HL-60 (cell line): Measurements from ENCODE around the gene FHIT.

Source experiments
- DNase-seq, 2 experiments: peaks; one replicate each; pipeline ENCODE4 v3.0.0-alpha.2; 2010 to 2020; ENCODE audit warnings: low read depth in 1 of 2, low spot score in 1 of 2
- H3K27ac ChIP-seq: fragments of 250-450 bp; sonication (Bioruptor Pico); replicated peaks from 2 replicates; pipeline ENCODE4 v1.5.1; 2020; ENCODE audit warnings: mild to moderate bottlenecking, moderate library complexity
- H3K27me3 ChIP-seq: fragments of 250-450 bp; sonication (Bioruptor Pico); 2 replicates; pipeline ENCODE4 v1.5.1; 2021; ENCODE audit warnings: mild to moderate bottlenecking, moderate library complexity; ENCODE audit not compliant: insufficient read depth, poor library complexity, severe bottlenecking
- H3K4me3 ChIP-seq: replicated peaks from 2 replicates; pipeline ENCODE4 v1.5.1; 2011; ENCODE audit warnings: mild to moderate bottlenecking, control low read depth, low read length; ENCODE audit not compliant: insufficient read depth
- GABPA ChIP-seq: IDR thresholded peaks from 2 replicates; pipeline ENCODE4 v1.6.1; 2012; ENCODE audit warnings: low read depth
- POLR2AphosphoS5 ChIP-seq: IDR thresholded peaks from 2 replicates; pipeline ENCODE4 v1.6.1; 2012; ENCODE audit warnings: low read depth
- SPI1 ChIP-seq: IDR thresholded peaks from 2 replicates; pipeline ENCODE4 v1.6.1; 2012; ENCODE audit warnings: low read depth, mild to moderate bottlenecking, borderline replicate concordance
- TF ChIP-seq, protein P1 (sequence below): IDR thresholded peaks from 2 replicates; pipeline ENCODE4 v1.6.1; 2012; ENCODE audit warnings: low read depth; ENCODE audit not compliant: insufficient replicate concordance
- TF ChIP-seq, protein P2 (sequence below): IDR thresholded peaks from one replicate; pipeline ENCODE4 v1.5.1; 2011; ENCODE audit warnings: low read length, control low read depth, inconsistent platforms; ENCODE audit not compliant: insufficient read depth

The FHIT gene

GRCh38 chr3:59843821-59844220 lies 1407.4 kb downstream of the FHIT start:
- no peak for DNase-seq
- Histone ChIP-seq H3K27me3 (no peaks in the 10 kb centered on the region), H3K4me3 (no peak overlapping the region), H3K27ac (no peak overlapping the region)
- TF ChIP-seq SPI1 (no peak), GABPA (no peak), POLR2AphosphoS5 (no peak)
- TF ChIP-seq, protein P1, sequence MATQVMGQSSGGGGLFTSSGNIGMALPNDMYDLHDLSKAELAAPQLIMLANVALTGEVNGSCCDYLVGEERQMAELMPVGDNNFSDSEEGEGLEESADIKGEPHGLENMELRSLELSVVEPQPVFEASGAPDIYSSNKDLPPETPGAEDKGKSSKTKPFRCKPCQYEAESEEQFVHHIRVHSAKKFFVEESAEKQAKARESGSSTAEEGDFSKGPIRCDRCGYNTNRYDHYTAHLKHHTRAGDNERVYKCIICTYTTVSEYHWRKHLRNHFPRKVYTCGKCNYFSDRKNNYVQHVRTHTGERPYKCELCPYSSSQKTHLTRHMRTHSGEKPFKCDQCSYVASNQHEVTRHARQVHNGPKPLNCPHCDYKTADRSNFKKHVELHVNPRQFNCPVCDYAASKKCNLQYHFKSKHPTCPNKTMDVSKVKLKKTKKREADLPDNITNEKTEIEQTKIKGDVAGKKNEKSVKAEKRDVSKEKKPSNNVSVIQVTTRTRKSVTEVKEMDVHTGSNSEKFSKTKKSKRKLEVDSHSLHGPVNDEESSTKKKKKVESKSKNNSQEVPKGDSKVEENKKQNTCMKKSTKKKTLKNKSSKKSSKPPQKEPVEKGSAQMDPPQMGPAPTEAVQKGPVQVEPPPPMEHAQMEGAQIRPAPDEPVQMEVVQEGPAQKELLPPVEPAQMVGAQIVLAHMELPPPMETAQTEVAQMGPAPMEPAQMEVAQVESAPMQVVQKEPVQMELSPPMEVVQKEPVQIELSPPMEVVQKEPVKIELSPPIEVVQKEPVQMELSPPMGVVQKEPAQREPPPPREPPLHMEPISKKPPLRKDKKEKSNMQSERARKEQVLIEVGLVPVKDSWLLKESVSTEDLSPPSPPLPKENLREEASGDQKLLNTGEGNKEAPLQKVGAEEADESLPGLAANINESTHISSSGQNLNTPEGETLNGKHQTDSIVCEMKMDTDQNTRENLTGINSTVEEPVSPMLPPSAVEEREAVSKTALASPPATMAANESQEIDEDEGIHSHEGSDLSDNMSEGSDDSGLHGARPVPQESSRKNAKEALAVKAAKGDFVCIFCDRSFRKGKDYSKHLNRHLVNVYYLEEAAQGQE, result no peak
- TF ChIP-seq, protein P2, sequence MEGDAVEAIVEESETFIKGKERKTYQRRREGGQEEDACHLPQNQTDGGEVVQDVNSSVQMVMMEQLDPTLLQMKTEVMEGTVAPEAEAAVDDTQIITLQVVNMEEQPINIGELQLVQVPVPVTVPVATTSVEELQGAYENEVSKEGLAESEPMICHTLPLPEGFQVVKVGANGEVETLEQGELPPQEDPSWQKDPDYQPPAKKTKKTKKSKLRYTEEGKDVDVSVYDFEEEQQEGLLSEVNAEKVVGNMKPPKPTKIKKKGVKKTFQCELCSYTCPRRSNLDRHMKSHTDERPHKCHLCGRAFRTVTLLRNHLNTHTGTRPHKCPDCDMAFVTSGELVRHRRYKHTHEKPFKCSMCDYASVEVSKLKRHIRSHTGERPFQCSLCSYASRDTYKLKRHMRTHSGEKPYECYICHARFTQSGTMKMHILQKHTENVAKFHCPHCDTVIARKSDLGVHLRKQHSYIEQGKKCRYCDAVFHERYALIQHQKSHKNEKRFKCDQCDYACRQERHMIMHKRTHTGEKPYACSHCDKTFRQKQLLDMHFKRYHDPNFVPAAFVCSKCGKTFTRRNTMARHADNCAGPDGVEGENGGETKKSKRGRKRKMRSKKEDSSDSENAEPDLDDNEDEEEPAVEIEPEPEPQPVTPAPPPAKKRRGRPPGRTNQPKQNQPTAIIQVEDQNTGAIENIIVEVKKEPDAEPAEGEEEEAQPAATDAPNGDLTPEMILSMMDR, result no peak

DNA sequence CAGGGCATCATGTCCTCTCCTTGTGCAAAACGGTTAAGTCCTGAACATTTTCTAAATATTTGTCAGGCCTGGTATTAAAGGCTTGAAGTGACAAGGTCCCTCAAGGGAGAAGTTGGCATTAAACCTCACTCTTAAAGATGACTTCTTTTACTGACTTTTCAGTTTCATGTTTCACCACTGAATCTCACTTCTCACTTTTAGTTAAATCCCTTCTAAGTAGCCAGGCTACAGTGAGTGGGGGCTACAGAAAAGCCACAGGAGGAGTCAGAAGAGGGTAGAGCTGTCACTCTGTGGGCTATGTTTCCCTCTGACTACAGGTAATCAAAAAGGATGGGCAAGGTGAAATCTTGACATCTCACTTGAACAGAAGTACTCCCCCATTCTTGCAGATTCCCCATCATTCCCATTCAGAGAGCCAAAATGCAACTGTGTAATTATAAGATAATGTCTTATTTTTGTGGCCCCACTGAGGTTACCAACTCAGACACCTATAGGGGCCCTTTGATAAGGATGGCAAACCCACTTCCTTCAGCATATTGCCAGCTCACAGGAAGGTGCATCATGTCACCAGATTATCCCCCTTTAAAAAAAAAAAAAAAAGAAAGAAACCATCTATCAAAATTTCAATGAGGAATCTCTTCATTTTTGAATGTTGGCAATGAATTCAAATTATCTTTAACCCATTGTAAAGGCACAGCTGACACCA lies 1411.3 kb downstream of the FHIT start:
- TF ChIP-seq, protein P2, result no peak
- TF ChIP-seq POLR2AphosphoS5, result no peak
- TF ChIP-seq SPI1, result no peak
- TF ChIP-seq, protein P1, result no peak
- no peak for TF ChIP-seq GABPA
- Histone ChIP-seq H3K27me3 (no peaks in the 10 kb centered on the region), H3K27ac (no peak overlapping the region), H3K4me3 (no peak overlapping the region)
- DNase-seq, result no peak

GRCh38 chr3:59839283-59839682 lies 1412.0 kb downstream of the FHIT start:
- Histone ChIP-seq H3K27me3 (no peaks in the 10 kb centered on the region), H3K27ac (no peak overlapping the region), H3K4me3 (no peak overlapping the region)
- no peak for DNase-seq
- TF ChIP-seq, protein P2, result no peak
- TF ChIP-seq GABPA (no peak), POLR2AphosphoS5 (no peak), SPI1 (no peak)
- TF ChIP-seq, protein P1, result no peak
